Midbrain (tissue), 1 donor: Measurements from ENCODE around the gene PARP1.
A peak's percentile ranks its signal among the peaks of the same experiment; 100 is the strongest.

ENCODE experiments used
- DNase-seq: peaks from one replicate; lab custom pipeline; 2025; lab: John Stamatoyannopoulos, UW

Gene PARP1

DNA sequence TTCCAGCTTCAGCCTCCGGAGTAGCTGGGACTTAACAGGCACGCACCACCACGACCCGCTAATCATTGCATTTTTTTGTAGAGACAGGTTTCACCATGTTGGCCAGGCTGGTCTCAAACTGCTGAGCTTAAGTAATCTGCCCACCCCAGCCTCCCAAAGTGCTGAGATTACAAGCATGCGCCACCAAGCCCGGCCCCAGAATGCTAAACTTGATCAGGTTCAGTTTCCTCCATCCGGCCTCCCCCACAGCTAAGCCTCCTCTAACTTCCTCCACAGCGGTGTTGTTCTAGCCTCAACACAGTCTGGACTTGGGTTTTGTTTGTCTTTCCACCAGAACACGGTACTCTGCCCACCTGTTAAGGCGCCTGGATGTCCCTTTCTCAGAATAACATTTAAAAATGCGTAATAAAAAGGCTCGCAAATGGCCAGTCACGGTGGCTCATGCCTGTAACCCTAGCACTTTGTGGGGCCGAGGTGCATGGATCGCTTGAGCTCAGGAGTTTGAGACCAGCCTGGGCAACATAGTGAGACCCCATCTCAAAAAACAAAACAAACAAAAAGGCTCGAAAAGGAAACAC, 2.4 kb downstream of the PARP1 start:
- DNase-seq, result no peak

DNA sequence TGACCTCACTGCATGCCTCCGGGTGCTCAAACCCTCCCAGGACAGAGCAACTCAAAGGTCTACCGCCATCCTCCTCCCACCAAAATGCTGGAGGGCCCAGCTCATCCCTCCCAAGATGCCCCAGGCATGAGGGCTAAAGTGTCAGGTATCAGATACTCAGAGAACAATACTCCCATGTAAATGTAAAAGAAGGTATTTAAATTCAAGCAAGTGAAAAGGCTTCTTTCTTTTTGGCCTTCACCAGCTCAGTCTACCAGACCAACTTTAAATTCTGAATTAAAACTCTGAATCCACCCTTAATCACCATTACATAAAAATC, 3.0 kb downstream of the PARP1 start:
- DNase-seq, result no peak

DNA sequence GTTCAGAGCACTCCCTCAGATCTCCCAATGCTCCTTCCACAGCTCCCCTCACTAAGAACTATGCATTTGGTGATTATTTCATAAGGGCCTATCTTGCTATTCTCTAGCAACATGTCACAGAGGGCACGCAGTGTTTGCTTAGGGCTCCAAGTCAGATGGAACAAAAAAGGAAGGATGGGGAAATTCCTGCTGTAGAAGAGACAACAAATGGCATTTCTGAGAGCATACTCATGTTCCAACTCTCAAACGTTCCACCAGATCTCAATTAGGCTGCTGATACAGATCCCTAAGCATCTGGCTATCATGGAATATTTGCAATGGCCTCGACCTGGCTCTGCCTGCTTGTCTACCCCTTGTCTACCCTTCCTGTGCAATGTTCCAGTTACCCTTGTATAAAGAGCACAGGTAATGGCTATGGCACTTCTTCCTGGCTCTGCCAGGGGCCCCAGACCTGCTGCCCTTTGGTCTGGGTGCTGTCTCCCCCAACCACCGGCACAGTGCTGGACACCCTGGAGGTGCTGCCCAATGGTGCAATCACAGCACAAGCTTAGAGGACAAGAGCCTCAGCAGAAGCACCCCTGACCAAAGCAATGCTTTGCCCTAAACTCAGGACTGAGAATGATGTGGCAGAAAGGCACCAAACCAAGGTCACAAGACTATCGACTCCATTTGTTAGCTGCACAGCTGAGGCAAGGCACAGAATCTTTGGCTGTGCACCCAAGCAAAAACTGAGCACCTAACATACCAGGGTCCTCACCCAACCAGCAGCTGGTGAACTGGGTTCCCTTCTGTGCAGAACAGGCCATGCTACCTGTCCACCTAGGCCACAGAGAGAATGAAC, 3.6 kb downstream of the PARP1 start:
- DNase-seq, result no peak

DNA sequence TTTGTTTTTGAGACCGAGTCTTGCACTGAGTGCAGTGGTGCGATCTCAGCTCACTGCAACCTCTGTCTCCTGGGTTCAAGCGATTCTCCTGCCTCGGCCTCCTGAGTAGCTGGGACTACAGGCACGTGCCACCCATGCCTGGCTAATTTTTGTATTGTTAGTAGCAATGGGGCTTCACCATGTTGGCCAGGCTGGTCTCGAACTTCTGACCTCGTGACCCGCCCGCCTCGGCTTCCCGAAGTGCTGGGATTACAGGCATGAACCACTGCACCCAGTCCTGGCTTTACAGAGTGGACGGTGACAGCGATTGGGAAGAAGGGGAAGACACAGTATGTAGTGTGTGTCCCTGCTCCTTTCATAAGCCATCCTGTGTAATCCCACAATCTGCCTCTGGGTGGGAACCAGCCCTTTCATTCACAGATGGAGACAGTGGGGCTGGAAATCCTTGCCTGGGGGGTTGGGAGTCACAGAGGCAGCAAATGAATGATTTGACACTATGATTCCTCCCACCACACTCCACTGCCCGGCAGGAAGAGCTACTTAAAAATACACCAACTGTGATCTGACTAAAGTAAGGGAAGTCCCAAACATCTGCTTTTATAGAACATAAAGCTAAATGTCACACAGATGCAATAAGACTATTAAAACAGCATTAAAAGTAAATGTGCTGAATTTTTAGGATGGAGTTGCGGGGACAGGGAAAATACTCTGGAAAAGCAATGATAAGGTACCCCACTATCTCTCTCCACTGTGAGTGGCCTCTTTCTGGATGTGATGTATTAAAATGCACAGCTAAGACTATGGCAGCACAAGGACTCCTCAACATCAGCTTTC, 4.5 kb downstream of the PARP1 start:
- peak; percentile 33 for DNase-seq

DNA sequence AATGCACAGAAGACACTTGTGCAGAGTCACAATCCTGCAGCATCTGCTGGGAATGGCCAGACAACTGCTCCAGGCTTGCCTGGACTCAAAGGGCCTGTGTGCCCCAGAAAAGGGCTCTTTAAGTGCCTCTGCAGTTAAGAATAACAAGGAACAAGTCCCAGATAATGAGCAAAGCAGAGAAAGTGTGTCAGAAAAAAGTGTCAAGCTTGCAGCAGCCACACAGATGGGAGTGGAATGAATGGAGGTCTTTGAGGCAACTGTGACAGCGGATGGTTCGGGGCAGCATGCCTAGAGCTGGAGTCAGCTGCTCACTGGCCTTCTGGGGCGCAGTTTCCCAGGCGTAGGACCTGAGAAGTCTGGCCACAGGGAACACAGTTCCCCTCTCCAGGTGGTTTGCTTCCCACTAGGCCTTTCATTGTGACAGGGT, 5.1 kb downstream of the PARP1 start:
- DNase-seq, result peak; percentile 84

DNA sequence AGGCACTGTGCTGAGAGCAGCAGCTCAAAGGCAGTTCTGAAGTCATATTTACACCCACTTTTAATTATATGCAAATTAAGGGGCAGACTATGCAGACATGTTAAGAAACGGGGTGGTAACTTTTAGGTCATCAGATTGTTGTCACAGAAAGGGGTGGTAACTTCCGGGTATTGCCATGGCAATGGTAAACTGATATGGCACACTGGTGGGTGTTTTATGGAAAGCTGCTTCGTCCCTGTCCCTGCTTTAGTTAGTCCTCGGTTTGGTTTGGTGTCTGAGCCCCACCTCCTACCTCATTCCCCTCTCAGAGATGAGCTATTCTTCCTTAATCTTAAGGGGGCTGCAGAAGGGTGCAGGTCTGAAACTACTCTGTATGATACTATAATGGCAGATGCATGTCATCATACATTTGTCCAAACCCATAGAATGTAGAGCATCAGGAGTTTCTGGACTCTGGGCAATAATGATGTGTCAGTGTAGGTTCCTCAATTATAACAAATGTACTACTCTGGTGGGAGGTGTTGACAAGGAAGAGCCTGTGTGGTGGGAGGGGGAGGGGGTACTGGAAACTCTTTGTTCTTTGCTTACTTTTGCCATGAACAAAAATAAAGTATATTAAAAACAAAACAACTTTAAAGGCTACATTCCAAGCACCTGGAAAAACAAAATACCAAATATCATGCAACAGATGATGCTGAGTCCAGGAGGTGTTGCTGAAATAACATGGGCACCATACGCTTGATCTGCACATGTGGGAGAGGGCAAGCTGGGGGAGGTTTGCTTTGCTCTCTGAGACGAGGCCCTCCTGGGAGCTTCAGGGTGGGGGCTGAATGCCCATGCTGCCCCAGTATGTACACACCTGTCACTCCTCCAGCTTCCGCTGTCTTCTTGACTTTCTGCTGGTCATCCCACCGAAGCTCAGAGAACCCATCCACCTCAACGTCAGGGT, 6.3 kb downstream of the PARP1 start:
- no peak for DNase-seq

DNA sequence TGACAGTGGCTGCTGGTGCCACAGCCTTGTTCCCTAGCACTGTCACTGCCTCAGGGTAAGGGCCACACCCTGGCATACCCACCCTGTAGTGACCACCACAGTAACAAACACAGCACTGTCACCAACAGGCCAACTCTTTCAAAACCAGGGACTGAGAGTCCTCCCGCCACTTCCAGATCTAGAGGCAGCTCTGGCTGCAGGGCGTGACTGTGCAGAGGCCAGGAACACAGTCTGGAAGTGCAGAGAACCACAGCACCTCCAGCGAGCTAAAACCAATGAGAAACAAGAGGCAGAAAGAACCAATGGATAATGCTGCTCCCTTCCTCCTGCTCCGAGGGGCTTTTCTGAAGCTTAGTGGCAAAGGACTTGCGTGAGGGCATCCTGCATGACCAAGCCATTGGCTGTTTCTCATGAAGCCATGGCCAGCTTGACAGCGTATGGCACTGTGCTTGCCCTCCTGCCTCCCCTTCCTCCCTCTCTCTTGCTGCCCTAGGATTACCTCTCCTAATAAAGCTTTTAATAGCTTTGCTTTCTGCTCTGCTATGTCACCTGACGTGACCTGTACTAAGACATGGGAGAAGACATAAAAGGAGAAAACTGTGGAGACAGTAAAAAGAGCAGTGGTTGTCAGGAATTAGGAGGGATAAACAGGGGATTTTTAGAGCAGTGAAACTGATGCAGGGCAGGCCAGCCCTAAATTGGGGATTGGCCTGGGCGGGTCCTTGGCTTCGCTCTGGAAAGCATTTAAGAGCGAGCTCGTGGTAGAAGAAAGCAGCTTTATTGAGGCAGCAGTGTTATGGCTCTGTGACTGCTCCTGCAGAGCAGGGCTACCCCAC, 7.2 kb downstream of the PARP1 start:
- no peak for DNase-seq

DNA sequence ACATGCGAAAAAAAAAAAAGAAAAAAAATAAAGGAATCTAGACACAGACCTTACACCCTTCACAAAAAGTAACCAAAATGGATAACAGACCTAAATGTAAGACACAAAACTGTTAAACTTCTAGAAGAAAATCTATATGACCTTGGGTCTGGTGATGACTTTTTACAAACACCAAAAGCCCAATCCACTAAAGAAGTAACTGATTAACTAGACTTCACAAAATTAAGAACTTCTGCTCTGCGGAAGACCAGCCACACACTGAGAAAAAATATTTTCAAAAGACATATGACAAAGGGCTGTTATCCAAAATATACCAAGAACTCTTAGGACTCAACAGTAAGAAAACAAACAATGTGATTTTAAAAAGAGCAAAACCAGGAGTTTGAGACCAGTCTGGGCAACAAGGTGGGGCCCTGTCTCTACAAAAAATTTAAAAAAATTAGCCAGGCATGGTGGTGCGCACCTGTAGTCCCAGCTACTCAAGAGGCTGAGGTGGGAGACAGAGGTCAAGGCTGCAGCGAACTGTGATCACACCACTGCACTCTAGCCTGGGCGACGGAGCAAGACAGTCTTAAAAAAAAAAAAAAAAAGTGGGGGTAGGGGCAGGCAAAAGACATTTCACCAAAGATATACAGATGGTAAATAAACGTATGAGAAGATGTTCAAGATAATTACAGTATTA, 9.8 kb downstream of the PARP1 start:
- no peak for DNase-seq

DNA sequence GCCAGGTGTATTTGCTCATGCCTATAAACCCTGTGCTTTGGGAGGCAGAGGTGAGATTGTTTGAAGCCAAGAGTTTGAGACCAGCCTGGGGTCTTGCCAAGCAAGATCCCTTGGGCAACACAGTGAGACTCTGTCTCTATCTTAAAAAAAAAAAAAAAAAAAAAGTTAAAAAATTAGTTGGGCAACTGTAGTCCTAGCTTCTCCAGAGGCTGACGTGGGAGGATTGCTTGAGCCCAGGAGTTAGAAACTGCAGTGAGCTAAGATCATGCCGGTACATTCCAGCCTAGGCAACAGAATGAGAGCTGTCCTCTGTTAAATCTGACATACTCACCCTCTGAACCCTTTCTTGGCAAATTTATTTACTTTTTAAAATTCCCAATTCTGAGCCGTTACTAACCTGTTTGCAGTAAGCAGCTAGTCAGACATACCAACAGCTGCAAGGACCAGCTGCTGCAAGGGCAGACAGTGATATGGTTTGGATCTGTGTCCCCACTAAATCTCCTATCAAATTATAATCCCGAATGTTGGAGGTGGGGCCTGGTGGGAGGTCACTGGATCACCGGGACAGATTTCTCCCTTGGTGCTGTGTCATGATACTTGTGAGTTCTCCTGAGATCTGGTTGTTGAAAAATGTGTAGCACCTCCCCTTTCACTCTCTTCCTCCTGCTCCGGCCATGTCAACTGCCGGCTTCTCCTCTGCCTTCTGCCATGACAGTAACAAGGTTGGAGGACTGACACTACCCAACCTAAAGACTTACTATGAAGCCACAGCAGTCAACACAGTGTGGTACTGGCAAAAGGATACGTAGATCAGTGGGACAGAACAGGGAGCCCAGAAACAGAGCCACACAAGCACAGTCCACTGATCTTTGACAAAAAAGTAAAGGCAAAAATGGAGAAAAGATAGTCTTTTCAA, 10.6 kb downstream of the PARP1 start:
- no peak for DNase-seq

DNA sequence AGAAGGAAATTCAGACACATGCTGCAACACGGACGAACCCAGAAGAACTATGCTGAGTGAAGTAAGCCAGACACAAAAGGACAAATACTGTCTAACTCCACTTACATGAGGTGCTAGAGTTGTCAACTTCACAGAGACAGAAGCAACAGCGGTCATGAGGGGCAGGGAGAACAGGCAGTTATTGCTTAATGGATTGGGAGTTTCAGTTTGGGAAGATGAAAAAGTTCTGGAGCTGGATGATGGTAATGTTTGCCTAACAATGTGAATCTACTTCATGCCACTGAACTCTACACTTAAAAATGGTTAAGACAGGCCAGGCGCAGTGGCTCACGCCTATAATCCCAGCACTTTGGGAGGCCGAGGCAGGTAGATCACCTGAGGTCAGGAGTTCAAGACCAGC, 12.1 kb downstream of the PARP1 start:
- DNase-seq, result no peak

DNA sequence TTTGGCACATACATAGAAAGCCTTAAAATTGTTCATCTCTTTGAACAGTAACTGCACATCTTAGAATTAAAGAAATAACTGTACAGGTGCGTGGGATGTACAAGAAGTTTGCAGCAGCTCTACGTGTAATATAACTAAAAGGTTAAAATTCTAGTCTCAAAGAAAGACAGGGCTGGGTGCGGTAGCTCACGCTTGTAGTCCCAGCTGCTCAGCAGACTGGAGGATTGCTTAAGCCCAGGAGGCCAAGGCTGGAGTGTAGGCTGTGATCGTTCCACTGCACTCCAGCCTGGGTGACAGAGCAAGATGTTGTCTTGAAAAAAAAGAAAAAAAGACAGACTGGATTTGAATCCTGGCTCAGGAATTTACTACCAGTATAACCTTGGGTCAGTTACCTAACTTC, 13.4 kb downstream of the PARP1 start:
- no peak for DNase-seq

DNA sequence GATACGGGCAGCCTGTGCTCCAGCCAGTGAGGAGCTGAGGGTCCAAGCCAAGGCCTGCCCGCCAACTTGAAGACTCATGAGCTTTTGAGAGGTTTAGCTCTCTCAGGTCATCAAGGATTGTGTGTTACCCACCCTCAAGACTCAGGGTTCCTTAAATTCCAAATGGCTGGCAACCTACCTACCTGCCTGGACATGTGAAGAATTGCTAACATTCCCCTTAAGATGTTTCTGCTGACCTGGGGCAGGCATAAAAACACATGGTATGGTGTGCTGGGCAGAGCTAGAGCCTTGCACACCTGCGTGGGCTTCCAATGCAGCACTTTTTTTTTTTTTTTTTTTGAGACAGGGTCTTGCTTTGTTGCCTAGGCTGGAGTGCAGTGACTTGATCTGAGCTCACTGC, 17.2 kb downstream of the PARP1 start:
- DNase-seq, result no peak

DNA sequence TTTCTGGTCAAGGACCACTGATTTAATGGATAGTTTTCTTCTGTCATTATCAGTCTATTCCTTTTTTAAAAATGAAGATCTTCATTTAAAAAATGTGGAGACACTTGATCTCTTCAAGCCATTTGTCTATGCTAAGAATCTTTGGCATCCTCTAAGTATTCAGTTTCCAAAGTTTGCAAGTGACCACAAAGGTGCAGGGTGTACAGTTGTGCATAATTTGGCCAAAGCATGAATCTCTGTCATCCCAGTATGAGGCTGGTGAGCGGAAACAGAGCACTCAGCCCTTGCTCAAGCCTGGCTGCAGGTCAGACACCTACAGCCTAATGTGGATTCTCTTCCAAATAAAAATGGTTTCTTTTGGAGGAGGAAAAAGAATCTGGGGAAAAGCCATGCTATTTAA, 19.8 kb downstream of the PARP1 start:
- DNase-seq, result no peak

DNA sequence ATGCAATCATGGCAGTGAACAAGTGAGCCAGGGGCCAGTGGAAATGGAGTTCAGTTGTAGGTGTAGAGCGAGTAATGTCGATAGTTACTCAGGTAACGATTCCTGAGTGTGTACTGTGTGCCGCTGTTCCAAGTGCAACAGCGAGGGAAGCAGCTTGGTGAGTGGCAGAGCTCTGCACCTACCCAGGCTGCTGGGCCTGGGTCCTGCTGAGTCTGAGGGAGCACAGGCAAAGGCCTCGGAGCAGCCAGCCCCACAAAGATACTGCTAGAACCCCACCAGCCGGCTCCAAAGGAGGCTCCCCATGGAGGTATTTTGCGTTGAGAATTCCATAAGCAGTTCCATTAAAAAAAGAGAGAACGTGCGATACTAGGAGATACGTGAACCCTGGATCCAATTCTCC, 23.2 kb downstream of the PARP1 start:
- no peak for DNase-seq

DNA sequence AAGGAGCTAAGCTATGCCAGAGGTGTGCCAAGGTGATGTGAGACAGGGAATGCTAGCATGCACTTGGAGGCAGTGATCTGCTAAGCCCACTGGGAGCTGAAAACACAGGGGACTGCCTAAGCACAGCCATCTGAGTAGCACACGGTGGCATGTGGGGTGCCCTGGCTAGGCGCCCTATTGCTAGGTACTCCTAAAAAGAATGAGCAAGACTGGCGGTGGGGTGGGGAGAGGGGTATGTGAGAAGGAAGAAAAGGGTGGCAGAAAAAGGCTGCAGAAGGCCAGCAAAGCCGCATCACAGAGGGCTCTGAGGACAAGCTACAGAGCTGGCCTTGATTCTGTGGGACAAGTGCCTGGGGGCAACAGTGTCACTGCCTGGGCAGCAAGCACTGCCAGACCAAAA, 23.9 kb downstream of the PARP1 start:
- no peak for DNase-seq

DNA sequence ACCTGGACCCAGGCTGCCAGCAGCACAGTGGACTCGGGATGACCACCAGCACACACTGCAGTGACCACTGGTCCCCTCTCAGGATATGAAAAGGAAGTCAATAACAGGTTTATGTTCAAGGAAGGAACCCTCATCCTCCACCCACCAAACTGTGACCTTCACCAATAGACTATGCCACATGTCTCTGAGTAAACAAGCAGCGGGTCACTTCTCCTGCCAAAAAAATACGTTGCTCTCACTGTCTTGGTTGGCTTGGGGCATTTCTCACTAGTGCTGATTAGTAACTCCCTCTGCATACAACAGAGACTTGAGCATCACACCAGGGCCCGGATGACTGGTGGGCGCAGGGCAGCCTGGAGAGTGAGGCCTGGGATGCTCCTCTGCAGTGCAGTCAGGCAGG, 25.9 kb downstream of the PARP1 start:
- no peak for DNase-seq

DNA sequence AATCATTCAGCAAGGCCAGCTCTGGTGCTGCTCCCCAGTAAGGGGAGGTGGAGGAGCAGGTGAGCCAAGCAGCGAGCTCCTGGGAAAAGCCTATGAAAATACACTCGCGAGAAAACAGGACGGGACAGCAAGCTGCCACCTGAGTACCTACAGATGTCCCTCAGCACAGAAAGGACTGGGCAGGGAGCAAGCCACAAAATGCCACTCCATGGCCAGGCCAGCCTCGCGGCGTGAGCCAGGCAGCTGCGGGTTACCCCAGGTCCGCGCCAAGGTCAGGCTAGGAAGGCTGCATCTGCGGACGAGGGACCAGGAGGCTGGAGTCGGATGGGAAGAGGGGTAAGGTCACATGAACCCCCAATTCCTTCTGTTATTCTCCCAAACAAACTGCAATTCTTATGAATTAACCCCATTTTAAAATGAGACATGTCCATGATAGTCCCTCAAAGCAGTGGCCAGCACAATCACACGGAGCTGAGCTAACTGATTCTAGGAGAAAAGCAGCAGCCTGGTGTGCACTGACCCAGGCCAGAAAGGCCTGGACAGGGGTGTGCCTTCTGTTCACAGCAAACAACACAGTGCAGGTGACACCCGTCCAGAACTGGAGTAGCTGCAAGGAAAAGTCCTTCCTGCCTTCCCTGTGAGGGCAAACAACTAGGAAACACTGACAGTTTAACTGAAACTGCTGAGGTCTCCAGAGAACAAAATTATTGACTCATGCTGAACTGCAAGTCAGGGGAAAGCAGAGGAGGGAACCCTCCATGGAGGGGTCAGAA, 26.5 kb downstream of the PARP1 start:
- DNase-seq, result no peak

DNA sequence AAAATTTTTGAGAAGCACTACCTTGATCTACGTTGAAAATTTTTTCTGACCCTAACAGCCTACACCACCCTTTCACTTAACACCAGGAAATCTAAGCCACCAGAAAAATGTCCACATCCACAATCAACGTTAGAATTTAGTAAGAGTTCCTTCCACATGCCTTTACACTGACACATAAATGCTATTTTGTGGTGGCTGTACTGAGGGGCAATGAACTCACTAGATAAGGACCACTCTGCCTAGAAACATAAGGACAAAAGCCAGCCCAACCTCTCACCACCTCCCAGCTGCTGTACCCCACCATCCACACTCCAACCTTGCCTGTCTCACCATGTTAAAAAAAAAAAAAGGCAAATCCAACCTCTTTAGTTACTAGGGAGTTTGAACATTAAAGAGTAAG, 29.8 kb downstream of the PARP1 start:
- DNase-seq, result no peak

DNA sequence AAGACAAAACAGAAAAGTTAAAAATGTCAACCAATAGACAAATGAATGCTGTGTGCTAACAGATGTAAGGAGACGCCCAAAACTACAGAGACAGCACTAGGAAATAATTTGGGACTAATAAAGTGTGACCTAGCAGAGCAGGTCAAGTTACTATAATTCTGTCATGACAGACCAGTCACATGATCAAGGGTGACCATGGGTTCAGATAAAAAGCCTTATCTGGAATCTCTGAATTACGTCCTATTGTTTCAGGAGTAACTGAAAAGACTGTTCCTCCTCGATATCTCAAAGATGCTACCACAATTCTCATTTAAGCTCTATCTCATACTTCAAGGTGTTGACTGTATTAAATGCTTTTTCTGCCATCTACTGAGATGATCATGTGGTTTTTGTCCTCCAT, 31.6 kb downstream of the PARP1 start:
- DNase-seq, result no peak
